HG03520 (cell line): ENCODE measurements around the gene ACAP1.

Source experiments
- ATAC-seq: cut with Tn5 transposase; IDR thresholded peaks from one replicate; pipeline ENCODE4 v1.9.1; 2021; ENCODE audit warnings: mild to moderate bottlenecking, moderate library complexity; ENCODE audit not compliant: unreplicated experiment

The ACAP1 gene

GRCh38 chr17:7384489-7385081 lies 48.3 kb downstream of the ACAP1 start:
- ATAC-seq = no peak

- ATAC-seq = no peak
These were observed 52.5 kb downstream of the ACAP1 start for GRCh38 chr17:7388856-7389255.

- no peak for ATAC-seq
These were observed 53.9 kb downstream of the ACAP1 start for GRCh38 chr17:7389924-7390910.

GRCh38 chr17:7391307-7391706 lies 55.0 kb downstream of the ACAP1 start:
- no peak for ATAC-seq

GRCh38 chr17:7392696-7393612 lies 56.6 kb downstream of the ACAP1 start:
- no peak for ATAC-seq

- ATAC-seq = peak; percentile 38
These were observed 57.5 kb downstream of the ACAP1 start for GRCh38 chr17:7393613-7394451.

- peak; percentile 66 for ATAC-seq
These were observed 58.3 kb downstream of the ACAP1 start, which contains the start of gene PLSCR3 for GRCh38 chr17:7394452-7395191. PLSCR3 (minus strand) TSS chr17:7394525; CDS start chr17:7394110, 415 bp downstream.

- no peak for ATAC-seq
These were observed 59.8 kb downstream of the ACAP1 start for GRCh38 chr17:7396147-7396546.

GRCh38 chr17:7398612-7399011 lies 62.3 kb downstream of the ACAP1 start:
- ATAC-seq = no peak
